CD4-positive, alpha-beta T cell (primary cell): ENCODE measurements around the gene COL4A2. TPM values are rescaled to one million over a fixed set of nuclear protein-coding genes. Genes with fewer than 3 reads are reported as not detected.

Experiments
- ATAC-seq: fragments of 200-7000 bp; cut with Tn5 transposase; one replicate; pipeline ENCODE4 v1.10.0; 2022; ENCODE audit warnings: mild to moderate bottlenecking; ENCODE audit not compliant: poor library complexity
- CTCF ChIA-PET: fragments of 350-600 bp; sonication (Branson Sonifier 250); formaldehyde crosslinking; loops from one replicate; lab custom pipeline; 2021; ENCODE audit warnings: antibody characterized with exemption, inconsistent platforms; lab: Charles Lee
- POLR2A ChIA-PET: fragments of 350-600 bp; sonication (Branson Sonifier 250); formaldehyde crosslinking; loops from one replicate; lab custom pipeline; 2021; ENCODE audit warnings: antibody characterized with exemption, inconsistent platforms; lab: Charles Lee
- DNase-seq, 14 experiments: peaks; one replicate each; pipeline ENCODE4 v3.0.0-alpha.2; 2013 to 2020; ENCODE audit warnings: mixed read lengths in 2 of 14
- H3K27ac ChIP-seq, 2 donors: one replicate each; pipeline versions ENCODE4 v1.5.1 to v1.7.0; 2013; ENCODE audit warnings: low read length in 2 of 2, low read depth in 1 of 2, mild to moderate bottlenecking in 1 of 2
- H3K27me3 ChIP-seq, 2 experiments: 1 replicate in 1 of 2; 2 replicates in 1 of 2; pipeline versions ENCODE4 v1.6.1 to v1.7.0; 2013; ENCODE audit warnings: low read length in 2 of 2, control low read depth in 1 of 2, mild to moderate bottlenecking in 1 of 2, moderate library complexity in 1 of 2; ENCODE audit not compliant: insufficient read depth in 2 of 2, control insufficient read depth in 1 of 2
- H3K36me3 ChIP-seq: one replicate; pipeline ENCODE4 v1.6.1; 2013; ENCODE audit warnings: low read length, control low read depth; ENCODE audit not compliant: insufficient read depth
- H3K4me1 ChIP-seq: one replicate; pipeline ENCODE4 v1.6.1; 2013; ENCODE audit warnings: low read length, control low read depth; ENCODE audit not compliant: insufficient read depth
- H3K4me3 ChIP-seq: one replicate; pipeline ENCODE4 v1.5.1; 2013; ENCODE audit warnings: mild to moderate bottlenecking, low read length, moderate library complexity
- H3K9me3 ChIP-seq, 2 experiments: 1 replicate in 1 of 2; 2 replicates in 1 of 2; pipeline versions ENCODE4 v1.6.1 to v1.7.0; 2013; ENCODE audit warnings: low read length in 2 of 2, mild to moderate bottlenecking in 2 of 2, control low read depth in 1 of 2, moderate library complexity in 1 of 2; ENCODE audit not compliant: control insufficient read depth in 1 of 2, insufficient read depth in 1 of 2
- H3K27ac Mint-ChIP-seq: one replicate; pipeline ENCODE4 v1.8.0; 2020; ENCODE audit warnings: mixed read lengths
- H3K27me3 Mint-ChIP-seq: one replicate; pipeline ENCODE4 v1.8.0; 2021; ENCODE audit warnings: mixed read lengths
- H3K36me3 Mint-ChIP-seq: one replicate; pipeline ENCODE4 v1.8.0; 2021; ENCODE audit warnings: low read depth, mixed read lengths
- H3K4me1 Mint-ChIP-seq: one replicate; pipeline ENCODE4 v1.8.0; 2021; ENCODE audit warnings: low read depth, mixed read lengths
- H3K4me3 Mint-ChIP-seq: one replicate; pipeline ENCODE4 v1.8.0; 2020; ENCODE audit warnings: mild to moderate bottlenecking, mixed read lengths
- H3K9me3 Mint-ChIP-seq: one replicate; pipeline ENCODE4 v1.8.0; 2020; ENCODE audit warnings: mixed read lengths
- intact Hi-C, 2 experiments: fragments of 100-400 bp; cut with DNase I in 1 of 2; cut with micrococcal nuclease in 1 of 2; formaldehyde crosslinking; loops; one replicate each; pipeline versions ENCODE4 v1.15.1 to v1.9.0; 2023 to 2025; cut with DNase I, micrococcal nuclease
- total RNA-seq, 174 experiments: library from RNA in 2 of 174; stranded (reverse) in 2 of 174; gene quantifications; one replicate each; pipeline ENCODE4 v1.2.3 and lab custom pipeline; 2021 to 2026
- TF ChIP-seq, protein P1 (sequence below): fragments of 200-600 bp; IDR thresholded peaks from one replicate; pipeline ENCODE4 v1.8.0; 2022; ENCODE audit warnings: antibody characterized with exemption, mild to moderate bottlenecking

Gene COL4A2
- total RNA-seq, 2 experiments from 2014 or later, result not detected

DNA sequence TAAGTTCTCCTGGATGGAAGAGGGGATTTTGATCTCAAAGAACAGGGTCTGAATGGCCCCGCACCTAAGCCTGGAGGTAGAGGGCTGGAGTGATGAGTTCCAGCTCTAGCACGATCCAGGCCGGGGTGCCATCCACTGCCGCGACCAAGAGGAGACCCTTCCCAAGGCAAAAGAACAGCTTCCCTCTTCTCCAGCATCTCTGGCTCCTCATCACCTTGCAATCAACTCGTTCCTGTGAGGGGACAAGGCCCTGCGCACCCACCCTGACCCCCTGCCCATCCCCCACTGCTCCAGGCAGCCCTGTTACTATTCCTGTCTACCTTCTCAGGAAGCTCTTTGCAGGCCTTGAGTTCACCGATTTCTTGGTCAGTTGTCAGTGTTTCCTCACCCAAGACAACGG lies 17.9 kb upstream of the COL4A2 start:
- Histone ChIP-seq H3K4me3 (no peak overlapping the region), H3K36me3 (no peaks in the 10 kb centered on the region), H3K27me3 (no peaks in the 10 kb centered on the region), H3K9me3 (peaks cover 0 to 21% of the 10 kb centered on the region in 2 experiments), H3K27ac (no peak overlapping the region), H3K4me1 (no peaks in the 10 kb centered on the region)
- H3K27ac Mint-ChIP-seq, result no peak overlapping the region
- H3K27me3 Mint-ChIP-seq, result peaks cover 23% of the 10 kb centered on the region
- no peak overlapping the region for H3K4me3 Mint-ChIP-seq
- ChIA-PET POLR2A (no interaction called here), CTCF (no interaction called here)
- no peaks in the 10 kb centered on the region for H3K4me1 Mint-ChIP-seq
- ATAC-seq, result no peak
- intact Hi-C loops, result no loop called here
- no peak for DNase-seq
- no peaks in the 10 kb centered on the region for H3K36me3 Mint-ChIP-seq
- H3K9me3 Mint-ChIP-seq, result no peaks in the 10 kb centered on the region
- TF ChIP-seq, protein P1, sequence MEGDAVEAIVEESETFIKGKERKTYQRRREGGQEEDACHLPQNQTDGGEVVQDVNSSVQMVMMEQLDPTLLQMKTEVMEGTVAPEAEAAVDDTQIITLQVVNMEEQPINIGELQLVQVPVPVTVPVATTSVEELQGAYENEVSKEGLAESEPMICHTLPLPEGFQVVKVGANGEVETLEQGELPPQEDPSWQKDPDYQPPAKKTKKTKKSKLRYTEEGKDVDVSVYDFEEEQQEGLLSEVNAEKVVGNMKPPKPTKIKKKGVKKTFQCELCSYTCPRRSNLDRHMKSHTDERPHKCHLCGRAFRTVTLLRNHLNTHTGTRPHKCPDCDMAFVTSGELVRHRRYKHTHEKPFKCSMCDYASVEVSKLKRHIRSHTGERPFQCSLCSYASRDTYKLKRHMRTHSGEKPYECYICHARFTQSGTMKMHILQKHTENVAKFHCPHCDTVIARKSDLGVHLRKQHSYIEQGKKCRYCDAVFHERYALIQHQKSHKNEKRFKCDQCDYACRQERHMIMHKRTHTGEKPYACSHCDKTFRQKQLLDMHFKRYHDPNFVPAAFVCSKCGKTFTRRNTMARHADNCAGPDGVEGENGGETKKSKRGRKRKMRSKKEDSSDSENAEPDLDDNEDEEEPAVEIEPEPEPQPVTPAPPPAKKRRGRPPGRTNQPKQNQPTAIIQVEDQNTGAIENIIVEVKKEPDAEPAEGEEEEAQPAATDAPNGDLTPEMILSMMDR, result no peak

DNA sequence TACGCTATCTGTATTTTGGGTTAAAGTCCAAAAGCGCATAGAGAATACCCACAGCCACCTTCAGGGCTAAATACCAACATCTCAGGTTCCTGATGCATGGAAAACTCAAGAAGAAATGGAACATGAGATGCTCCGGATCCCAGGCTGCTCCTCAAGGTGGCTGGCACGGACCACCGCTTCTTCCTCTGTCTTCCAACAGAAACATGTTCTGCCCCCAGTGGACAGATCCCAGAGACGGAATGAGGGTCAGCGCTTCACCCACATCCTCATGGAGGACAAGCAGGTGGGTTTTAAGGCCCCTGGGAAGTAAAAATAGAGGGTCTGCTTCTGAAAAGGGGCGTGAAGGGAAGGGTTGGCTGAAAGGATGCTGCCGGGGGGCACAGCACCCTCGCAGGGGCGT lies 17.4 kb upstream of the COL4A2 start:
- no peaks in the 10 kb centered on the region for H3K36me3 ChIP-seq
- H3K9me3 ChIP-seq, result peaks cover 0 to 21% of the 10 kb centered on the region in 2 experiments
- Mint-ChIP-seq H3K4me3 (no peak overlapping the region), H3K27ac (no peak overlapping the region), H3K4me1 (no peaks in the 10 kb centered on the region), H3K9me3 (no peaks in the 10 kb centered on the region), H3K36me3 (no peaks in the 10 kb centered on the region), H3K27me3 (peaks cover 25% of the 10 kb centered on the region)
- intact Hi-C loops, result no loop called here
- POLR2A ChIA-PET, result no interaction called here
- H3K4me1 ChIP-seq, result no peaks in the 10 kb centered on the region
- CTCF ChIA-PET, result no interaction called here
- TF ChIP-seq, protein P1, result no peak
- ATAC-seq (no peak), DNase-seq (no peak)
- H3K27me3 ChIP-seq, result no peaks in the 10 kb centered on the region
- H3K4me3 ChIP-seq, result no peak overlapping the region
- H3K27ac ChIP-seq, result no peak overlapping the region

DNA sequence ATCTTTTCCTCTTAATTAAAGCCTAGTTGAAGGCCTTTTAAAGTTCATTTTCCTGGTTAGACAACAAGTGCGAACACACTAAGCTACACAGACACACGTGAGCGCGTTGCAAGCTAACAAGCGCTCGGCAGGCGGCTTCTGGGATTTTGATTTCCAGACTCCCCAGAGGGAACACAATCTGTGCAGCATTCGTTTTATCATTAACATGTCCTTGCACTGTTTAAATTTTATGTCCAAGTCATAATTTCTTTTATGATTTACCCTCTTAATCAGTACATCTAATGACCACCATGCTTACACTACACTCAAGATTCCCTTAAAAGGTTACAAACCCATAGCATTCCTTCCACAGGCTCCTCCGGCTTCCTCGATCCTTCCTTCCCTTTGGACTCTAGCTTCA lies 16.9 kb upstream of the COL4A2 start:
- no peak overlapping the region for H3K27ac Mint-ChIP-seq
- ATAC-seq, result no peak
- H3K9me3 ChIP-seq, result peaks cover 0 to 21% of the 10 kb centered on the region in 2 experiments
- H3K27ac ChIP-seq, result no peak overlapping the region
- H3K36me3 Mint-ChIP-seq, result no peaks in the 10 kb centered on the region
- no peaks in the 10 kb centered on the region for H3K27me3 ChIP-seq
- peaks cover 25% of the 10 kb centered on the region for H3K27me3 Mint-ChIP-seq
- H3K4me1 ChIP-seq, result no peaks in the 10 kb centered on the region
- no peaks in the 10 kb centered on the region for H3K9me3 Mint-ChIP-seq
- DNase-seq, result no peak
- ChIA-PET CTCF (no interaction called here), POLR2A (no interaction called here)
- TF ChIP-seq, protein P1, result no peak
- H3K4me3 ChIP-seq, result no peak overlapping the region
- intact Hi-C loops, result no loop called here
- no peak overlapping the region for H3K4me3 Mint-ChIP-seq
- no peaks in the 10 kb centered on the region for H3K36me3 ChIP-seq
- H3K4me1 Mint-ChIP-seq, result no peaks in the 10 kb centered on the region
